GM12878 (cell line): ENCODE data around the gene DENND1B. TPM values are rescaled to one million over a fixed set of nuclear protein-coding genes. Genes with fewer than 3 reads are reported as not detected.

Source experiments
- ATAC-seq: fragments of 200-7000 bp; cut with Tn5 transposase; 3 replicates; pipeline ENCODE4 v1.9.1; 2020; ENCODE audit warnings: mild to moderate bottlenecking, moderate library complexity
- BruUV-seq: library from RNA; stranded (reverse); fragments of 400-500 nt; replicated peaks from 2 replicates; lab custom pipeline; 2021; lab: Mats Ljungman, UMichigan
- CTCF ChIA-PET: fragments of 300-600 bp; sonication (Branson Sonifier 250); formaldehyde crosslinking; extraction: SDS; loops from one replicate; lab custom pipeline; 2021; ENCODE audit warnings: inconsistent platforms; lab: Yijun Ruan, JAX
- POLR2A ChIA-PET: fragments of 350-600 bp; formaldehyde crosslinking; extraction: SDS; loops from one replicate; lab custom pipeline; 2021; ENCODE audit warnings: inconsistent platforms; lab: Charles Lee
- RAD21 ChIA-PET: fragments of 300-600 bp; sonication (Branson Sonifier 250); formaldehyde crosslinking; loops from one replicate; lab custom pipeline; 2023; ENCODE audit warnings: antibody characterized with exemption; ENCODE audit not compliant: unreplicated experiment; lab: Charles Lee
- SMC1A ChIA-PET: fragments of 300-600 bp; sonication (Branson Sonifier 250); formaldehyde crosslinking; loops from one replicate; lab custom pipeline; 2023; ENCODE audit not compliant: unreplicated experiment, uncharacterized antibody; lab: Charles Lee
- DNase-seq: peaks from one replicate; pipeline ENCODE4 v3.0.0-alpha.2; 2011; ENCODE audit warnings: low read depth, low spot score
- FAIRE-seq: peaks from 3 replicates; lab custom pipeline; 2011; peaks lifted over from hg19 to GRCh38; lab: Jason Lieb, UNC
- H2AFZ ChIP-seq: 2 replicates; pipeline ENCODE4 v1.6.0; 2011; ENCODE audit warnings: low read depth, low read length, control low read depth; ENCODE audit not compliant: control insufficient read depth
- H3K27ac ChIP-seq: 2 replicates; pipeline ENCODE4 v1.5.1; 2011; ENCODE audit warnings: control low read depth; ENCODE audit not compliant: control insufficient read depth, insufficient read depth
- H3K27me3 ChIP-seq, 2 experiments: replicated peaks in 1 of 2; 2 replicates each; pipeline versions ENCODE4 v1.6.0 to v1.6.1; 2011; ENCODE audit warnings: low read length in 1 of 2; ENCODE audit not compliant: control insufficient read depth in 2 of 2, insufficient read depth in 2 of 2
- H3K36me3 ChIP-seq, 2 experiments: 2 replicates each; pipeline ENCODE4 v1.5.1; 2011; ENCODE audit warnings: low read length in 1 of 2; ENCODE audit not compliant: control insufficient read depth in 2 of 2, insufficient read depth in 2 of 2
- H3K4me1 ChIP-seq: 2 replicates; pipeline ENCODE4 v1.6.1; 2011; ENCODE audit warnings: mild to moderate bottlenecking, low read length, moderate library complexity, mixed read lengths; ENCODE audit not compliant: control insufficient read depth, insufficient read depth
- H3K4me2 ChIP-seq: 2 replicates; pipeline ENCODE4 v1.6.0; 2011; ENCODE audit warnings: control low read depth; ENCODE audit not compliant: control insufficient read depth, insufficient read depth
- H3K4me3 ChIP-seq: fragments of 200-600 bp; sonication (generic); 2 replicates; pipeline ENCODE4 v1.5.1; 2016
- H3K79me2 ChIP-seq: 2 replicates; pipeline ENCODE4 v1.6.0; 2011; ENCODE audit warnings: low read length; ENCODE audit not compliant: control insufficient read depth, insufficient read depth
- H3K9ac ChIP-seq: 2 replicates; pipeline ENCODE4 v1.8.0; 2011; ENCODE audit warnings: low read length, control low read depth, mixed read lengths; ENCODE audit not compliant: control insufficient read depth, insufficient read depth
- H3K9me3 ChIP-seq: replicated peaks from 3 replicates; pipeline ENCODE4 v1.5.1; 2011; ENCODE audit warnings: mild to moderate bottlenecking, low read length; ENCODE audit not compliant: control insufficient read depth, insufficient read depth
- H4K20me1 ChIP-seq: 2 replicates; pipeline ENCODE4 v1.6.0; 2011; ENCODE audit not compliant: control insufficient read depth, insufficient read depth
- BCL3 ChIP-seq: IDR thresholded peaks from 2 replicates; pipeline ENCODE4 v1.6.1; 2011; ENCODE audit warnings: borderline replicate concordance, low read depth, mild to moderate bottlenecking, moderate library complexity, low read length; ENCODE audit not compliant: insufficient read depth, poor library complexity, severe bottlenecking
- BMI1 ChIP-seq: fragments of 450-650 bp; IDR thresholded peaks from 2 replicates; pipeline ENCODE4 v1.6.1; 2016; ENCODE audit warnings: mild to moderate bottlenecking, moderate library complexity, borderline replicate concordance
- FOXM1 ChIP-seq: IDR thresholded peaks from 2 replicates; pipeline ENCODE4 v1.6.1; 2012; ENCODE audit warnings: low read depth, mild to moderate bottlenecking, inconsistent platforms, low read length, moderate library complexity
- HCFC1 ChIP-seq: fragments of 150-350 bp; IDR thresholded peaks from 2 replicates; pipeline ENCODE4 v1.6.1; 2014; ENCODE audit warnings: low read length
- IRF4 ChIP-seq: IDR thresholded peaks from 2 replicates; pipeline ENCODE4 v1.6.1; 2011; ENCODE audit warnings: low read depth, low read length
- MTA2 ChIP-seq: fragments of 450-650 bp; IDR thresholded peaks from 2 replicates; pipeline ENCODE4 v1.6.1; 2016; ENCODE audit warnings: low read depth, mild to moderate bottlenecking, moderate library complexity
- MTA3 ChIP-seq: IDR thresholded peaks from 2 replicates; pipeline ENCODE4 v1.6.1; 2012; ENCODE audit warnings: low read length, inconsistent platforms, borderline replicate concordance
- NKRF ChIP-seq: fragments of 450-650 bp; conservative IDR thresholded peaks from 2 replicates; pipeline ENCODE4 v1.6.1; 2017; ENCODE audit warnings: mild to moderate bottlenecking, moderate library complexity
- RAD21 ChIP-seq: IDR thresholded peaks from 2 replicates; pipeline ENCODE4 v1.6.1; 2011; ENCODE audit warnings: mild to moderate bottlenecking, low read depth, low read length, moderate library complexity; ENCODE audit not compliant: insufficient read depth
- USF1 ChIP-seq: IDR thresholded peaks from 2 replicates; pipeline ENCODE4 v1.6.1; 2011; ENCODE audit warnings: borderline replicate concordance, low read depth, mild to moderate bottlenecking, moderate library complexity, mixed read lengths, low read length; ENCODE audit not compliant: insufficient read depth; ENCODE audit errors: extremely low read length
- ZNF622 ChIP-seq: fragments of 450-650 bp; IDR thresholded peaks from 2 replicates; pipeline ENCODE4 v1.6.1; 2017; ENCODE audit warnings: mild to moderate bottlenecking, inconsistent platforms
- WGBS: methylation state at CpG from one replicate; pipeline ENCODE4 v1.1.6; 2016; ENCODE audit warnings: low lambda C conversion rate; ENCODE audit not compliant: insufficient replicate concordance, insufficient coverage; ENCODE audit errors: missing lambda C conversion rate; 5-methylcytosine and 5-hydroxymethylcytosine counted together
- in situ Hi-C: fragments of 300-500 bp; cut with MboI; formaldehyde crosslinking; loops from 9 replicates; pipeline ENCODE4 v1.14.3; 2018; ENCODE audit warnings: mixed read lengths
- intact Hi-C: fragments of 100-400 bp; cut with micrococcal nuclease; formaldehyde crosslinking; loops from one replicate; pipeline ENCODE4 v1.14.2; 2022; ENCODE audit not compliant: unreplicated experiment
- polyA plus RNA-seq, 11 experiments: library from polyadenylated mRNA; depleted of rRNA in 4 of 11; unstranded in 6 of 11; stranded (reverse) in 5 of 11; fragments of >200 nt; fragmentation: Nextera tagmentation in 4 of 11; fragmentation: Illumina TruSeq in 1 of 11; extraction: Ambion mirVana in 4 of 11; extraction: Trizol in 1 of 11; gene quantifications; 1 replicate in 1 of 11; 2 replicates in 10 of 11; pipeline versions ENCODE4 v1.2.1 to v1.2.3, GENCODE V29; 2011 to 2016; ENCODE audit warnings: inconsistent platforms in 2 of 11, missing spikeins in 2 of 11, low read depth in 1 of 11
- total RNA-seq, 4 experiments: library from RNA; depleted of rRNA in 3 of 4; stranded (reverse); fragments of >200 nt in 3 of 4; fragmentation: Illumina TruSeq in 1 of 4; extraction: Trizol in 1 of 4; gene quantifications; 2 replicates each; pipeline versions ENCODE4 v1.2.1 to v1.2.3, GENCODE V29; 2013 to 2021

DENND1B gene
- total and polyA plus RNA-seq, 10 of the 15 experiments (the other 5 are each of a cell fraction or from before 2014, with no cell fraction given) = 1.7 to 10.7 (median 8.0) TPM

GRCh38 chr1:197470330-197470729 lies 304.9 kb downstream of the DENND1B start:
- H2AFZ ChIP-seq = no peak overlapping the region
- no peaks in the 10 kb centered on the region for H3K36me3 ChIP-seq
- TF ChIP-seq FOXM1 (no peak), HCFC1 (no peak), ZNF622 (no peak), BMI1 (no peak), MTA2 (no peak), RAD21 (no peak), USF1 (no peak), BCL3 (no peak), IRF4 (no peak), NKRF (no peak), MTA3 (no peak)
- intact Hi-C loops (no loop called here), in situ Hi-C loops (no loop called here)
- ChIA-PET POLR2A (no interaction called here), SMC1A (no interaction called here), RAD21 (no interaction called here), CTCF (no interaction called here)
- H3K9ac ChIP-seq = no peak overlapping the region
- no peak overlapping the region for H3K4me3 ChIP-seq
- no peak overlapping the region for H3K4me2 ChIP-seq
- 0% methylated on average over 1 of the region's 1 CpG for WGBS
- H4K20me1 ChIP-seq = no peaks in the 10 kb centered on the region
- H3K79me2 ChIP-seq = no peaks in the 10 kb centered on the region
- BruUV-seq = no TSS peak
- H3K9me3 ChIP-seq = no peaks in the 10 kb centered on the region
- H3K27ac ChIP-seq = no peak overlapping the region
- ATAC-seq = no peak
- no peaks in the 10 kb centered on the region for H3K27me3 ChIP-seq
- no peaks in the 10 kb centered on the region for H3K4me1 ChIP-seq
- DNase-seq = no peak
- no peak for FAIRE-seq
